Skeletal muscle tissue (tissue), 4 donors: ENCODE measurements around the gene ZNF775. TPM values are rescaled to one million over a fixed set of nuclear protein-coding genes. Genes with fewer than 3 reads are reported as not detected.

Source experiments
- H3K27ac ChIP-seq: one replicate; pipeline ENCODE4 v1.7.0; 2013; ENCODE audit warnings: mild to moderate bottlenecking, low read depth, low read length, inconsistent platforms
- H3K27me3 ChIP-seq, 3 donors: one replicate each; pipeline ENCODE4 v1.7.0; 2013; ENCODE audit warnings: low read length in 3 of 3; ENCODE audit not compliant: control insufficient read depth in 3 of 3, insufficient read depth in 3 of 3
- H3K36me3 ChIP-seq, 3 donors: one replicate each; pipeline ENCODE4 v1.7.0; 2013; ENCODE audit warnings: low read length in 3 of 3; ENCODE audit not compliant: control insufficient read depth in 3 of 3, insufficient read depth in 3 of 3
- H3K4me1 ChIP-seq, 3 donors: one replicate each; pipeline ENCODE4 v1.7.0; 2013; ENCODE audit warnings: low read length in 3 of 3, mild to moderate bottlenecking in 3 of 3; ENCODE audit not compliant: control insufficient read depth in 3 of 3, insufficient read depth in 3 of 3
- H3K4me3 ChIP-seq, 3 donors: one replicate each; pipeline ENCODE4 v1.7.0; 2013; ENCODE audit warnings: low read length in 3 of 3
- H3K9ac ChIP-seq, 3 donors: one replicate each; pipeline ENCODE4 v1.7.0; 2013; ENCODE audit warnings: low read length in 3 of 3, mild to moderate bottlenecking in 3 of 3, moderate library complexity in 2 of 3, low read depth in 1 of 3
- H3K9me3 ChIP-seq, 3 donors: one replicate each; pipeline ENCODE4 v1.7.0; 2013; ENCODE audit warnings: low read length in 3 of 3; ENCODE audit not compliant: control insufficient read depth in 3 of 3
- total RNA-seq: library from RNA; depleted of rRNA; stranded (reverse); fragments of >200 nt; gene quantifications from one replicate; pipeline ENCODE4 v1.2.3, GENCODE V29; 2014
- donor health status: Osteomylitis.

ZNF775 gene
- total RNA-seq, 1 donor from 2014 or later = 6.8 TPM

GRCh38 chr7:150358988-150359621, 20.0 kb upstream of the ZNF775 start:
- Histone ChIP-seq H3K4me3 (no peak overlapping the region), H3K9me3 (no peaks in the 10 kb centered on the region), H3K36me3 (no peaks in the 10 kb centered on the region), H3K27me3 (no peaks in the 10 kb centered on the region), H3K27ac (no peak overlapping the region), H3K4me1 (peaks cover 21 to 45% (median 27%) of the 10 kb centered on the region in 3 donors), H3K9ac (no peak overlapping the region)

DNA sequence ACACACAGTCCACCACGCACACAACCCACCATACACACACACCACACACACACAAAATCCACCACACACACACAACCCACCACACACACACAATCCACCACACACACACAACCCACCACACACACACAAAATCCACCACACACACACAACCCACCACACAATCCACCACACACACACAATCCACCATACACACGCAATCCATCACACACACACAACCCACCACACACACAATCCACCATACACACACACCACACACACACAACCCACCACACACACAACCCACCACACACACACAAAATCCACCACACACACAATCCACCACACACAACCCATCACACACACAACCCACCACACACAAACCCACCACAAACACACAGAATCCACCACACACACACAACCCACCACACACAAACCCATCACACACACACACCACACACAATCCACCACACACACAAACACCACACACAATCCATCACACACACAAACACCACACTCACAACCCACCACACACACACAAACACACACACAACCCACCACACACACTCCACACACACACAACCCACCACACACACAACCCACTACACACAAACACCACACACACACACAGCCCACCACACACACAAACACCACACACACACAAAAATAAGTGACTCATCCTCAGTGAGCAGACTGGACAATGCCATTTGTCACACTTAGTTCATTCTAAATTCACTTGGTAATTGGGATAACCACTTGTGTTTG, 19.3 kb upstream of the ZNF775 start:
- H3K36me3 ChIP-seq = no peaks in the 10 kb centered on the region
- H3K9ac ChIP-seq = no peak overlapping the region
- no peak overlapping the region for H3K4me3 ChIP-seq
- no peaks in the 10 kb centered on the region for H3K27me3 ChIP-seq
- H3K4me1 ChIP-seq = peaks cover 25 to 48% (median 32%) of the 10 kb centered on the region in 3 donors
- H3K9me3 ChIP-seq = no peaks in the 10 kb centered on the region
- H3K27ac ChIP-seq = no peak overlapping the region

GRCh38 chr7:150360363-150361058, 18.6 kb upstream of the ZNF775 start:
- no peak overlapping the region for H3K9ac ChIP-seq
- H3K4me3 ChIP-seq = no peak overlapping the region
- no peaks in the 10 kb centered on the region for H3K27me3 ChIP-seq
- H3K27ac ChIP-seq = no peak overlapping the region
- no peaks in the 10 kb centered on the region for H3K9me3 ChIP-seq
- H3K4me1 ChIP-seq = peaks cover 25 to 51% (median 32%) of the 10 kb centered on the region in 3 donors
- H3K36me3 ChIP-seq = no peaks in the 10 kb centered on the region

DNA sequence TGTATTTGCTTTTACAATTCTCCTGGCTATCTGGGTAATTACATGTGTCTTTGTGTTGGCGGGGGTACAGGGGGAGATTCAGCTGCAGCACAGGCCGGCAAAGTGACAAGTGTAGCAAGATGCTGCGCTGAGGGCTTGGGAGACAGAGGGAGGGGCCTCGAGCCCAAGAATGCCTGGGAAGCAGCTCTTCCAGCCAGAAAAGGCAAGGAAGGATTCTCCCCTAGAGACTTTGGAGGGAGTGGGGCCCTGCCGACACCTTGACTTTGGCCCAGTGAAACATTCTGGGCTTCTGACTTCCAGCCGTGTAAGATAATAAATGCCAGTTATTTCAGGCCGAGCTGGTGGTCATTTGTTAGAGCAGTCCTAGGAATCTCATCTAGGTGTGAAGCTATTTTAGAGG, 17.7 kb upstream of the ZNF775 start:
- no peaks in the 10 kb centered on the region for H3K27me3 ChIP-seq
- H3K4me3 ChIP-seq = no peak overlapping the region
- peak overlapping the region in 1 of 3 donors; percentile 42 for H3K9ac ChIP-seq
- H3K36me3 ChIP-seq = no peaks in the 10 kb centered on the region
- H3K27ac ChIP-seq = no peak overlapping the region
- H3K9me3 ChIP-seq = no peaks in the 10 kb centered on the region
- peaks cover 25 to 51% (median 32%) of the 10 kb centered on the region in 3 donors for H3K4me1 ChIP-seq

GRCh38 chr7:150361807-150362621, 17.1 kb upstream of the ZNF775 start:
- H3K4me3 ChIP-seq = no peak overlapping the region
- no peaks in the 10 kb centered on the region for H3K27me3 ChIP-seq
- H3K4me1 ChIP-seq = peaks cover 25 to 51% (median 32%) of the 10 kb centered on the region in 3 donors
- H3K27ac ChIP-seq = peak overlapping the region; percentile 12
- peak overlapping the region in 2 of 3 donors; percentile 15 to 42 for H3K9ac ChIP-seq
- no peaks in the 10 kb centered on the region for H3K9me3 ChIP-seq
- H3K36me3 ChIP-seq = no peaks in the 10 kb centered on the region

GRCh38 chr7:150363370-150363769, 15.8 kb upstream of the ZNF775 start:
- H3K9me3 ChIP-seq = no peaks in the 10 kb centered on the region
- no peak overlapping the region for H3K9ac ChIP-seq
- no peak overlapping the region for H3K27ac ChIP-seq

DNA sequence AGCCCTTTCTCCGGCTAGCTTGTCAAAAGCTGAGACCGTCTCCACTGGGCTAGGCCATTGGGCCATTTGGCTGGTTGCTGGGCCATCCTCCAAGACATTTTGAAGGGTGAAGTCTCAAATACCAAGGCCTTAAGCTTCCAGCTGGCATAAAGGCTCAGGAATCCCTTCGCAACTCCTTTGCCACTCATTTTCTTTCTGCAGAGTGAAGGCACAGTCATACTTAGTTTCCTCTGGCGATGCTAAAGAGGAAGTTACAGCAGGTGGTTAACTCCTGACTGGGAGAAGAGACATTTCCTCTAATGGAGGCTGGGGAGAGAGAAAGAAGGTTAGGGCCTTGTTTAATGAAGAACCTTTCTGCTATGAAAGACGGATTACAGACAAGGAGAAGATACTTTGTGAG, 15.3 kb upstream of the ZNF775 start:
- Histone ChIP-seq H3K9me3 (no peaks in the 10 kb centered on the region), H3K9ac (no peak overlapping the region), H3K27ac (peak overlapping the region; percentile 38), H3K4me1 (peaks cover 25 to 48% (median 34%) of the 10 kb centered on the region in 3 donors), H3K27me3 (no peaks in the 10 kb centered on the region), H3K4me3 (no peak overlapping the region), H3K36me3 (no peaks in the 10 kb centered on the region)

More at GRCh38 chr7:150363370-150363769, 15.8 kb upstream of the ZNF775 start:
- no peaks in the 10 kb centered on the region for H3K27me3 ChIP-seq
- no peak overlapping the region for H3K4me3 ChIP-seq
- peaks cover 25 to 48% (median 34%) of the 10 kb centered on the region in 3 donors for H3K4me1 ChIP-seq
- H3K36me3 ChIP-seq = no peaks in the 10 kb centered on the region

- Histone ChIP-seq H3K9ac (no peak overlapping the region), H3K27ac (no peak overlapping the region), H3K27me3 (no peaks in the 10 kb centered on the region), H3K9me3 (no peaks in the 10 kb centered on the region), H3K4me3 (no peak overlapping the region), H3K4me1 (peaks cover 35 to 51% (median 45%) of the 10 kb centered on the region in 3 donors), H3K36me3 (peaks cover 4 to 8% (median 6%) of the 10 kb centered on the region in 3 donors)
Measured at GRCh38 chr7:150365194-150365593, 13.9 kb upstream of the ZNF775 start.

- Histone ChIP-seq H3K36me3 (peaks cover 6 to 13% (median 10%) of the 10 kb centered on the region in 3 donors), H3K9me3 (no peaks in the 10 kb centered on the region), H3K4me1 (peaks cover 41 to 57% (median 51%) of the 10 kb centered on the region in 3 donors), H3K9ac (no peak overlapping the region), H3K27me3 (no peaks in the 10 kb centered on the region), H3K27ac (no peak overlapping the region), H3K4me3 (no peak overlapping the region)
Measured at GRCh38 chr7:150365673-150366398, 13.3 kb upstream of the ZNF775 start.
